Panc1 (cell line): ENCODE measurements around the gene INTS3.

Source experiments
- CTCF ChIP-seq: fragments of 450-650 bp; IDR thresholded peaks from 2 replicates; pipeline ENCODE4 v1.5.1; 2017; ENCODE audit warnings: mild to moderate bottlenecking
- POLR2AphosphoS5 ChIP-seq: IDR thresholded peaks from 2 replicates; pipeline ENCODE4 v1.6.1; 2012; ENCODE audit warnings: mild to moderate bottlenecking, low read depth, low read length, moderate library complexity
- REST ChIP-seq, 2 experiments: IDR thresholded peaks; 2 replicates each; pipeline ENCODE4 v1.6.1; 2011 to 2012; ENCODE audit warnings: low read depth in 2 of 2, control low read depth in 1 of 2, low read length in 1 of 2, mild to moderate bottlenecking in 1 of 2, moderate library complexity in 1 of 2; ENCODE audit not compliant: insufficient read depth in 1 of 2
- SIN3A ChIP-seq: IDR thresholded peaks from 2 replicates; pipeline ENCODE4 v1.6.1; 2012; ENCODE audit warnings: low read depth, mild to moderate bottlenecking, low read length, moderate library complexity, borderline replicate concordance; ENCODE audit not compliant: insufficient read depth

- TF ChIP-seq CTCF, result no peak
- TF ChIP-seq POLR2AphosphoS5, result no peak
- TF ChIP-seq REST (IDR thresholded peaks at IDR 0.05; ENCODE audit: insufficient read depth in 1 of 2, low read depth in 2 of 2, low read length in 1 of 2), result no peak
- no peak for TF ChIP-seq SIN3A
These were observed 64.8 kb downstream of the INTS3 start for GRCh38 chr1:153792631-153793041.
